ENCODE measurements around the gene CERS6. TPM values are rescaled to one million over a fixed set of nuclear protein-coding genes. Genes with fewer than 3 reads are reported as not detected.

Gene CERS6
- total and polyA plus RNA-seq, 2 experiments from 2014 or later, result 7.4 to 35.0 TPM

- H3K4me3 ChIP-seq, result no peak within 1 kb of the TSS
- peaks cover 12% of the 10 kb centered on the region; the same call in 1 of the 2 replicates for H3K9me2 ChIP-seq (ENCODE audit: insufficient read depth)
- Mint-ChIP-seq H3K4me3 (no peak within 1 kb of the TSS), H3K9me3 (no peaks in the 10 kb centered on the region), H3K4me1 (peaks cover 44% of the 10 kb centered on the region), H3K27me3 (ENCODE audit: insufficient read depth, low read depth, poor library complexity) (peaks cover 2% of the 10 kb centered on the region), H3K36me3 (ENCODE audit: low read depth) (no peaks in the 10 kb centered on the region), H3K27ac (no peak within 1 kb of the TSS)
- no peaks in the 10 kb centered on the region for H4K20me1 ChIP-seq (replicated peaks; ENCODE audit: insufficient read depth)
- no peak within 1 kb of the TSS for H3K27ac ChIP-seq (ENCODE audit: low read depth)
- TF ChIP-seq ZNF331 (CRISPR knock-in tag; IDR thresholded peaks at IDR 0.05; ENCODE audit: low read depth) (no peak), CTCF (conservative IDR thresholded peaks at IDR 0.05; ENCODE audit: low read depth in 2 of 2) (no peak), EZH2 (IDR thresholded peaks at IDR 0.05; ENCODE audit: low read depth, unreplicated experiment) (no peak), ETS1 (IDR thresholded peaks at IDR 0.05) (no peak), REST (IDR thresholded peaks at IDR 0.05; ENCODE audit: unreplicated experiment) (no peak), NANOG (IDR thresholded peaks at IDR 0.05; ENCODE audit: borderline replicate concordance) (no peak), ZNF462 (CRISPR knock-in tag; IDR thresholded peaks at IDR 0.05) (no peak), CREB1 (CRISPR knock-in tag; IDR thresholded peaks at IDR 0.05; ENCODE audit: low read depth) (no peak), ZNF114 (CRISPR knock-in tag; IDR thresholded peaks at IDR 0.05) (no peak), JUNB (IDR thresholded peaks at IDR 0.05; ENCODE audit: unreplicated experiment) (no peak), STAT1 (IDR thresholded peaks at IDR 0.05; ENCODE audit: unreplicated experiment) (no peak), POLR2AphosphoS5 (IDR thresholded peaks at IDR 0.05; ENCODE audit: low read depth) (no peak), EZH2phosphoT487 (IDR thresholded peaks at IDR 0.05; ENCODE audit: unreplicated experiment) (no peak)
- peak within 1 kb of the TSS; percentile 74 for H2AFZ ChIP-seq
- no peaks in the 10 kb centered on the region for H3K79me2 ChIP-seq (replicated peaks; ENCODE audit: insufficient read depth)
- H3K36me3 ChIP-seq (ENCODE audit: insufficient read depth), result no peaks in the 10 kb centered on the region
- H3K27me3 ChIP-seq (ENCODE audit: insufficient read depth), result no peaks in the 10 kb centered on the region
- peaks cover 39% of the 10 kb centered on the region for H3K4me1 ChIP-seq (ENCODE audit: insufficient read depth)
- ATAC-seq (peak; percentile 63), DNase-seq (ENCODE audit: low spot score) (no peak)
- peak within 1 kb of the TSS; percentile 16; the same call in 1 of the 2 replicates for H3K4me2 ChIP-seq
- H3F3A ChIP-seq (replicated peaks; ENCODE audit: low read depth), result no peaks in the 10 kb centered on the region
Observed at GRCh38 chr2:168801961-168802858, 346.1 kb downstream of the CERS6 start, which contains the start of gene NOSTRIN. Gene NOSTRIN, plus strand, starts transcription at chr2:168802637. Its CDS starts 10 bp downstream, at chr2:168802647.
